Activated naive CD8-positive, alpha-beta T cell treated with anti-CD3 and anti-CD28 coated beads, Interleukin-2, amount 50 U/mL, for 24 hours (primary cell): ENCODE data around the gene CLIC3.

Source experiments
- ATAC-seq: fragments of 150-1000 bp; cut with Tn5 transposase; one replicate; pipeline ENCODE4 v1.10.0; 2021
- DNase-seq: peaks from one replicate; pipeline ENCODE4 v3.0.0; 2021
- H3K27ac Mint-ChIP-seq: one replicate; pipeline ENCODE4 v1.8.0; 2021; ENCODE audit warnings: mild to moderate bottlenecking, mixed read lengths
- H3K27me3 Mint-ChIP-seq: one replicate; pipeline ENCODE4 v1.8.0; 2021; ENCODE audit warnings: mixed read lengths
- H3K36me3 Mint-ChIP-seq: one replicate; pipeline ENCODE4 v1.8.0; 2021; ENCODE audit warnings: low read depth, mixed read lengths
- H3K4me1 Mint-ChIP-seq: one replicate; pipeline ENCODE4 v1.8.0; 2021; ENCODE audit warnings: mixed read lengths
- H3K4me3 Mint-ChIP-seq: one replicate; pipeline ENCODE4 v1.8.0; 2021; ENCODE audit warnings: mild to moderate bottlenecking, moderate library complexity, mixed read lengths
- H3K9me3 Mint-ChIP-seq: one replicate; pipeline ENCODE4 v1.8.0; 2021; ENCODE audit warnings: mixed read lengths

The CLIC3 gene

GRCh38 chr9:136947028-136947891 lies 49.1 kb downstream of the CLIC3 start:
- no peak overlapping the region for H3K27ac Mint-ChIP-seq
- DNase-seq = no peak
- H3K4me1 Mint-ChIP-seq = peaks cover 16% of the 10 kb centered on the region
- H3K4me3 Mint-ChIP-seq = no peak overlapping the region
- H3K27me3 Mint-ChIP-seq = no peaks in the 10 kb centered on the region
- H3K36me3 Mint-ChIP-seq = no peaks in the 10 kb centered on the region
- no peak for ATAC-seq
- no peaks in the 10 kb centered on the region for H3K9me3 Mint-ChIP-seq

- DNase-seq (no peak), ATAC-seq (no peak)
- no peaks in the 10 kb centered on the region for H3K36me3 Mint-ChIP-seq
- no peak overlapping the region for H3K4me3 Mint-ChIP-seq
- no peak overlapping the region for H3K27ac Mint-ChIP-seq
- H3K9me3 Mint-ChIP-seq = no peaks in the 10 kb centered on the region
- peaks cover 16% of the 10 kb centered on the region for H3K4me1 Mint-ChIP-seq
- H3K27me3 Mint-ChIP-seq = no peaks in the 10 kb centered on the region
Measured at GRCh38 chr9:136946228-136947027, 49.9 kb downstream of the CLIC3 start.

GRCh38 chr9:136945333-136946227 lies 50.8 kb downstream of the CLIC3 start:
- Mint-ChIP-seq H3K27ac (no peak overlapping the region), H3K27me3 (no peaks in the 10 kb centered on the region), H3K9me3 (no peaks in the 10 kb centered on the region), H3K36me3 (peaks cover 3% of the 10 kb centered on the region), H3K4me1 (peaks cover 16% of the 10 kb centered on the region), H3K4me3 (no peak overlapping the region)
- DNase-seq (no peak), ATAC-seq (no peak)
